ENCODE measurements around the gene ARHGAP24. TPM values are rescaled to one million over a fixed set of nuclear protein-coding genes. Genes with fewer than 3 reads are reported as not detected.

ARHGAP24 gene
- total and polyA plus RNA-seq, 2 of the 13 experiments (the other 11 are each of a cell fraction or from before 2014, with no cell fraction given): 0.07 to 0.55 TPM

DNA sequence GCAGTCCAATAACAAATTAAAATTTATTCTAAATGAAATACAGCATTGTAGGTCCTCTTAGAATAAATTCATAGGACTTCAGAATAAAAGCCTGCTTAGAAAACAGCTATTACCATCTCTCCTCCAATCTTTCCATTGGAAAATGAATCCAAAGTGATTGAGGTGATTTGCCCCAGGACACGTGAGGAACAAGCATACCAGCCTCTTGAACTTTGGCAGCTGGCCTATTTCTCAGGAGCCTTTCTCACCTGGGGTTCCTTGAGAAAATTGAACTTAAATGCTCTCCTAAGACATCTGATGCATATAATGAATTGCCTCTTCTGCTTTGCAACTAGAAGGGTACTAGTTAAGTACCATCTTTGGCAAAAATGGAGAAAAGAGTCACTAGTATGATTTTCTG is 13.5 kb downstream of the ARHGAP24 start:
- TF ChIP-seq, protein P1, sequence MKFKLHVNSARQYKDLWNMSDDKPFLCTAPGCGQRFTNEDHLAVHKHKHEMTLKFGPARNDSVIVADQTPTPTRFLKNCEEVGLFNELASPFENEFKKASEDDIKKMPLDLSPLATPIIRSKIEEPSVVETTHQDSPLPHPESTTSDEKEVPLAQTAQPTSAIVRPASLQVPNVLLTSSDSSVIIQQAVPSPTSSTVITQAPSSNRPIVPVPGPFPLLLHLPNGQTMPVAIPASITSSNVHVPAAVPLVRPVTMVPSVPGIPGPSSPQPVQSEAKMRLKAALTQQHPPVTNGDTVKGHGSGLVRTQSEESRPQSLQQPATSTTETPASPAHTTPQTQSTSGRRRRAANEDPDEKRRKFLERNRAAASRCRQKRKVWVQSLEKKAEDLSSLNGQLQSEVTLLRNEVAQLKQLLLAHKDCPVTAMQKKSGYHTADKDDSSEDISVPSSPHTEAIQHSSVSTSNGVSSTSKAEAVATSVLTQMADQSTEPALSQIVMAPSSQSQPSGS (CRISPR knock-in tag; IDR thresholded peaks at IDR 0.05): no peak
- TF ChIP-seq TEAD3 (CRISPR knock-in tag; optimal IDR thresholded peaks at IDR 0.05; ENCODE audit: borderline replicate concordance) (no peak), TBX3 (IDR thresholded peaks at IDR 0.05; ENCODE audit: borderline replicate concordance) (no peak)
- H4K20me1 ChIP-seq (ENCODE audit: insufficient read depth, low read length): no peaks in the 10 kb centered on the region
- WGBS (ENCODE audit: low lambda C conversion rate): 20% methylated on average over 1 of the region's 1 CpG
- no peaks in the 10 kb centered on the region for H3K79me2 ChIP-seq (ENCODE audit: insufficient read depth, low read length)
- H3K27ac ChIP-seq (ENCODE audit: extremely low read length, insufficient read depth, low read length): no peak overlapping the region
- ATAC-seq (no peak), FAIRE-seq (no peak), DNase-seq (ENCODE audit: low spot score) (no peak)
- H3K4me1 ChIP-seq (ENCODE audit: insufficient read depth, low read length): no peaks in the 10 kb centered on the region
- intact Hi-C loops (cut with micrococcal nuclease; ENCODE audit: unreplicated experiment) (no loop called here), in situ Hi-C loops (cut with HindIII; ENCODE audit: extremely low pct_ligation_motif_present, low pct_unique_long_range_greater_than_20kb) (no loop called here)
- no peak overlapping the region for H3K4me2 ChIP-seq (ENCODE audit: low read depth, low read length)
- H3K4me3 ChIP-seq (replicated peaks in 1 of 3; ENCODE audit: insufficient read depth in 1 of 3, low read depth in 2 of 3, low read length in 3 of 3): no peak overlapping the region
- no peaks in the 10 kb centered on the region for H3K36me3 ChIP-seq (replicated peaks in 1 of 2; ENCODE audit: control insufficient read depth in 1 of 2, insufficient read depth in 2 of 2, low read length in 2 of 2)
- CTCF ChIA-PET (ENCODE audit: low intra/inter-chr PET ratio, low total read pairs): no interaction called here
- BruUV-seq (replicated peaks): no TSS peak
- POLR2A ChIA-PET: no interaction called here
- no peak overlapping the region for H2AFZ ChIP-seq (ENCODE audit: low read length)
- no peak overlapping the region for H3K9ac ChIP-seq (ENCODE audit: insufficient read depth, low read depth, low read length)
- H3K27me3 ChIP-seq (ENCODE audit: control insufficient read depth in 1 of 2, insufficient read depth in 2 of 2, low read length in 2 of 2): no peaks in the 10 kb centered on the region
- H3K9me3 ChIP-seq (ENCODE audit: low read length): no peaks in the 10 kb centered on the region

DNA sequence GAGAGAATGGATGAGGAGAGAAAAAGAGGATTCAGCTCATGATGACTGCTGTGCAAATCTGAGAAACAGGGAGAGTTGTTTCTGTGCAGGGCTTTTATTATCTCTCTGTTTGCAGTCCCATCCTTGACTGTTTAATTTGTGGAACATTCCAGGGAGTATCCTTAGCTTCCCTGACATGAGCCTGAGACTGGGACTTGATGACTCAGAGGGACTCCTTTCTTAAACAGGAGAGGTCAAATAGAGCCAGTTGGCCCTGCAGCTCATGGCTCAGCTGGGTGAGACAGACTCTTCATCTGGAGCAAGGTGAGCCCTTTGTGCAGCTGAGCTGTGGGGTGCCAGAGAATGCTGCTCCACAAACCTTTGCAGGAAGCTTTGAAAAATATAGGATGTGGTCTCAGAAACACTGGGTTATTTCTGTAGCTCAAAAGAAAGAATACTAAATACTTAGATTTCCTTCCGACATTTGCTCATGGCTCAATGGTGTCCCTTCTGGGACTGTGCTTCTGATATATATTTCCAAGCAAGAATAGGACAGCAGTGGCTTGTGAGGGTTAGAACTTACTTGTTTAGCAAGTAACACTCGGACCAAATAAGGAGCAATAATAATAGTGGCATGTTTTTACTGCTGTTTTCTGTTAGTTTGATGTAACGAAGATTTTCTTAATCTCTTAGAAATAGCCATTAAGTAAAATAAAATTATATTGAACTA is 14.5 kb downstream of the ARHGAP24 start:
- Histone ChIP-seq H2AFZ (ENCODE audit: low read length) (no peak overlapping the region), H3K27me3 (ENCODE audit: control insufficient read depth in 1 of 2, insufficient read depth in 2 of 2, low read length in 2 of 2) (no peaks in the 10 kb centered on the region), H3K36me3 (replicated peaks in 1 of 2; ENCODE audit: control insufficient read depth in 1 of 2, insufficient read depth in 2 of 2, low read length in 2 of 2) (no peaks in the 10 kb centered on the region), H3K27ac (ENCODE audit: extremely low read length, insufficient read depth, low read length) (no peak overlapping the region), H3K9me3 (ENCODE audit: low read length) (no peaks in the 10 kb centered on the region), H3K9ac (ENCODE audit: insufficient read depth, low read depth, low read length) (no peak overlapping the region), H3K4me3 (replicated peaks in 1 of 3; ENCODE audit: insufficient read depth in 1 of 3, low read depth in 2 of 3, low read length in 3 of 3) (no peak overlapping the region), H3K79me2 (ENCODE audit: insufficient read depth, low read length) (no peaks in the 10 kb centered on the region), H4K20me1 (ENCODE audit: insufficient read depth, low read length) (no peaks in the 10 kb centered on the region), H3K4me1 (ENCODE audit: insufficient read depth, low read length) (no peaks in the 10 kb centered on the region), H3K4me2 (ENCODE audit: low read depth, low read length) (no peak overlapping the region)
- intact Hi-C loops (cut with micrococcal nuclease; ENCODE audit: unreplicated experiment): no loop called here
- BruUV-seq (replicated peaks): no TSS peak
- in situ Hi-C loops (cut with HindIII; ENCODE audit: extremely low pct_ligation_motif_present, low pct_unique_long_range_greater_than_20kb): no loop called here
- ATAC-seq (no peak), FAIRE-seq (no peak), DNase-seq (ENCODE audit: low spot score) (no peak)
- ChIA-PET CTCF (ENCODE audit: low intra/inter-chr PET ratio, low total read pairs) (no interaction called here), POLR2A (no interaction called here)
- WGBS (ENCODE audit: low lambda C conversion rate): 39% methylated on average over 3 of the region's 3 CpGs
- TF ChIP-seq, protein P2, sequence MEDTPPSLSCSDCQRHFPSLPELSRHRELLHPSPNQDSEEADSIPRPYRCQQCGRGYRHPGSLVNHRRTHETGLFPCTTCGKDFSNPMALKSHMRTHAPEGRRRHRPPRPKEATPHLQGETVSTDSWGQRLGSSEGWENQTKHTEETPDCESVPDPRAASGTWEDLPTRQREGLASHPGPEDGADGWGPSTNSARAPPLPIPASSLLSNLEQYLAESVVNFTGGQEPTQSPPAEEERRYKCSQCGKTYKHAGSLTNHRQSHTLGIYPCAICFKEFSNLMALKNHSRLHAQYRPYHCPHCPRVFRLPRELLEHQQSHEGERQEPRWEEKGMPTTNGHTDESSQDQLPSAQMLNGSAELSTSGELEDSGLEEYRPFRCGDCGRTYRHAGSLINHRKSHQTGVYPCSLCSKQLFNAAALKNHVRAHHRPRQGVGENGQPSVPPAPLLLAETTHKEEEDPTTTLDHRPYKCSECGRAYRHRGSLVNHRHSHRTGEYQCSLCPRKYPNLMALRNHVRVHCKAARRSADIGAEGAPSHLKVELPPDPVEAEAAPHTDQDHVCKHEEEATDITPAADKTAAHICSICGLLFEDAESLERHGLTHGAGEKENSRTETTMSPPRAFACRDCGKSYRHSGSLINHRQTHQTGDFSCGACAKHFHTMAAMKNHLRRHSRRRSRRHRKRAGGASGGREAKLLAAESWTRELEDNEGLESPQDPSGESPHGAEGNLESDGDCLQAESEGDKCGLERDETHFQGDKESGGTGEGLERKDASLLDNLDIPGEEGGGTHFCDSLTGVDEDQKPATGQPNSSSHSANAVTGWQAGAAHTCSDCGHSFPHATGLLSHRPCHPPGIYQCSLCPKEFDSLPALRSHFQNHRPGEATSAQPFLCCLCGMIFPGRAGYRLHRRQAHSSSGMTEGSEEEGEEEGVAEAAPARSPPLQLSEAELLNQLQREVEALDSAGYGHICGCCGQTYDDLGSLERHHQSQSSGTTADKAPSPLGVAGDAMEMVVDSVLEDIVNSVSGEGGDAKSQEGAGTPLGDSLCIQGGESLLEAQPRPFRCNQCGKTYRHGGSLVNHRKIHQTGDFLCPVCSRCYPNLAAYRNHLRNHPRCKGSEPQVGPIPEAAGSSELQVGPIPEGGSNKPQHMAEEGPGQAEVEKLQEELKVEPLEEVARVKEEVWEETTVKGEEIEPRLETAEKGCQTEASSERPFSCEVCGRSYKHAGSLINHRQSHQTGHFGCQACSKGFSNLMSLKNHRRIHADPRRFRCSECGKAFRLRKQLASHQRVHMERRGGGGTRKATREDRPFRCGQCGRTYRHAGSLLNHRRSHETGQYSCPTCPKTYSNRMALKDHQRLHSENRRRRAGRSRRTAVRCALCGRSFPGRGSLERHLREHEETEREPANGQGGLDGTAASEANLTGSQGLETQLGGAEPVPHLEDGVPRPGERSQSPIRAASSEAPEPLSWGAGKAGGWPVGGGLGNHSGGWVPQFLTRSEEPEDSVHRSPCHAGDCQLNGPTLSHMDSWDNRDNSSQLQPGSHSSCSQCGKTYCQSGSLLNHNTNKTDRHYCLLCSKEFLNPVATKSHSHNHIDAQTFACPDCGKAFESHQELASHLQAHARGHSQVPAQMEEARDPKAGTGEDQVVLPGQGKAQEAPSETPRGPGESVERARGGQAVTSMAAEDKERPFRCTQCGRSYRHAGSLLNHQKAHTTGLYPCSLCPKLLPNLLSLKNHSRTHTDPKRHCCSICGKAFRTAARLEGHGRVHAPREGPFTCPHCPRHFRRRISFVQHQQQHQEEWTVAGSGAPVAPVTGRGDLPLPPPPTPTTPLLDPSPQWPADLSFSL (CRISPR knock-in tag; IDR thresholded peaks at IDR 0.05): no peak
- no peak for TF ChIP-seq ZNF660 (CRISPR knock-in tag; IDR thresholded peaks at IDR 0.05; ENCODE audit: borderline replicate concordance, low read depth)
- no peak for TF ChIP-seq SRSF4 (IDR thresholded peaks at IDR 0.05; ENCODE audit: low read depth, low read length, poor library complexity, severe bottlenecking)
- no peak for TF ChIP-seq AKAP8 (CRISPR knock-in tag; IDR thresholded peaks at IDR 0.05)

All from HepG2 (cell line).